NCI-H526 (cell line): Measurements from ENCODE around the gene DOCK1.

ENCODE experiments used
- DNase-seq, 2 experiments: peaks; one replicate each; lab custom pipeline; 2025; lab: John Stamatoyannopoulos, UW

DOCK1 gene

DNA sequence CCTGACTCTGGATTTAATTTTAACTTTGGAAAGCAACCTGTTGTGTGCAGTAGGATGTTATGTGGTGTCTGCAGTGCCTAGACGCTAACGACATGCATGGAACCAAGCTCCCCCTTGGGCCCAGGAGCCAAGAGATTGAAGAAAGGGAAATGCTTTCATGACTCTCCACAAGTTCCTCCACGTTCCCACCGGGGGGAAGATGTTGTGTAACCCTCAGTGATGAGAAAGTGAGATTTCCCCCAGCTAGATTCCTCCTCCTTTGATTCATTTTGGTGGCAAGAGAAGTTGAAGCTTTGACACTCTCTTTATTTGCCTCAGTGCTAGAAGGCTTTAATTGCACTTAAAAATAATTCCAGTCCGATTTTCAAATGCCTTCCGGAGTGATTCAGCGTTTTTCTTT is 449.0 kb downstream of the DOCK1 start:
- no peak for DNase-seq

DNA sequence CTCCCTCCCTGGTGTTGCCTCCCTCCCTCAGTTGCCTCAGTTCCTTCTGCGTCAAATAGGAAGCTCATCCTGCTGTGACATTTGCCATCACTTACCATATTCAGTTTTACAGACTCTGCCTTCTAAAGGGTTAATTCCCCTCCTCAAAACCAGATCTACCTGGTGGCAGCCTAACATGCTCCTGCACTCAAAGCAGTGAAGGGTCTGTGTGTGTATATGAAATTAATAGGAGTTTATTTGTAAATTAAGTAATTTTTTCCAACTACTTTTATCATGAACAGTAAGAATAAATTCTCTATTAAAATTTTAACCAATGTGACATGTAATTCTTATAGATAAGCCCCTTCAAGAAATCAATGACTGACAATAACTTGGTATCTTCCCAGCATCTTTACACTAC is 449.8 kb downstream of the DOCK1 start:
- peak in 1 of 2 experiments; percentile 5 for DNase-seq

DNA sequence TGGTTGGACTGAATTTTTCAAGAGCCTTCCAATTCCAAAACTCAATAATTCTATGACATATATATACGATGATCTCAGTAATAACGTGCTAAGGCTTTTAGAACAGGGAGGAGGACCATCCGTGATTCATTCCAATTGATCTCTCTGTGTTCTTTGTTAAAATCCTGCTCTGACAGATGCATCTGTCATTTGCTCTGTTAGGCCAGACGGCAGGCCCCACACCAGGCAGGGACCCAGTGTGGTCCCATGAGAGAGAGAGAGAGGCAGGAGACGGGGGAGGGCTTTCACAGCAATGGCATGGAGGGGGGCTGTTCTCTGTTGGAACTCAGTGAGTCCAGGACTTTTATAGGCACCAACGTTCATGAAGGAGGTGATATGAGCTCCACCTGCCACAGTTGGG is 451.1 kb downstream of the DOCK1 start:
- no peak for DNase-seq

DNA sequence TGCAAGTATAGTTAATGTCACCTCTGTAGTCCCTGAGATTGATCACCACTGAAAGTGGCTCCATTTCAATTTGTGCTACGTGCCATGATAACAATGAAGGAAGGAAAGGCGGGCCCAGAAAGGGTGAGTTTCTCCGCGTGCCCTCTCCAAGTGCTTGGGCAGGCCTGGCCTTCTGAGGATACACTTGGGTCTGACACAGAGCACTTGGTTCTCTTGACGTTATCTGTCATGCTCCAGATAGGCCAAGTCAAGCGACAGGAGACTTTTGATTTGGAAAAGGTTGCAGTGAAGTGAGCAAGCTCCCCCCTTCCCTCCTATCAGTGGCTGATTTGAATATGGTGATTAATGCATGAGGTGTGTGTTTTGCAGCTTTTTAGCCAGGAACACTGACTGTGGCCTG is 452.0 kb downstream of the DOCK1 start:
- DNase-seq: no peak

DNA sequence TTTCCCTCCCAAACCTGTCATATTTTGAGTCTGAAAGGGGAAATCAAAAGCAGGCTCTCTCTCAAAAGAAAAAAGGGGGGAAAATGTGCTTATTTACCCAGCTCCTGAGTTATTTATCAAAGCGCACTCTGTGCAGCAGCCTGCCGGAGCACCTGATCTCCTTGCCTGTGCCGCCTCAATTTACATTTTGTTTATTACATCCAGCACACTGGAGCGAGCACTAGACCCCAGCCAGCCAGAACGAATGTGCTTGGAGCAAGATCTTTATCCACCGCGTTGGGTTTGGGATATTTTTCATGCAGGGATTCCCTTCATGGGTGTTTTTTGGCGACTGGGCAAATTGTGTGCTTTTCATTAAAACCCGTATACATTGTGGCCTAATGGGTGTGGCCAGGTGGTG is 453.1 kb downstream of the DOCK1 start:
- DNase-seq: peak; percentile 10 to 64

DNA sequence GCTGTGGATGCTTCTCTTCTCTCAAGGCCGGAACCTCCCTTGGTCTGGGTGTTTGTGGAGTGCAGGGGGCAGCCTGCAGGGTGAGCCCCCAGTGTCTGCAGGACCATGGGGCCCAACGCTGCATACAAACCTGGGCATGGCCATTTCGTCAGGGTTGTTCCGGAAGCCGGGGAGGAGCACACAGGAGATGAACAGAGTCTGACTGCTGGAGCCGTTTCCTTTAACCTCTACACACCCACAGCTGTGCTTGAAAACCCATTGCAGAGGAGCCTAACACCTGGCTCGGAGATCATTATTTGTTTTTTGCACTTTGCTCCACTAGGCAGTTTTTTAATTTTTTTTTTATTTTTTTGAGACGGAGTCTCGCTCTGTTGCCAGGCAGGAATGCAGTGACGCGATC is 458.8 kb downstream of the DOCK1 start:
- no peak for DNase-seq

DNA sequence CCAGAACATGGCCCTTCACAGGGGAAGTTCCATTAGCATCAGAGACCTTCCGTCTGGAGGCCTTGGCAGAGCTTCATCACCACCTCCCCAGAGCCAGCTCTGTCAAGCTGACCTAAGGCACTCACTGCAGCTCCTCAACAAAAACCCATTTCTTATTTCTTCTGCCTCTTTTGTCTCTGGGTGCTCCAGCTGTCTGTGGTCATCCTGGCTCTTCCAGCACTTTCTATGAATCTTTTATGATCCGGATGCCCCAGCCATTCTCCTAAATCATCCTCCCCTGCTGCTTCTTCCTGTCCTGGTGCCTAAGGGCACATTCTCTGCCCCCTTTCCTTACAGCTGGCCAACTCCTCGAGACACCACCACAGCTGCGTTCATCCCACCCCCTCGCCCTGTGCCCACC is 462.9 kb downstream of the DOCK1 start:
- no peak for DNase-seq

DNA sequence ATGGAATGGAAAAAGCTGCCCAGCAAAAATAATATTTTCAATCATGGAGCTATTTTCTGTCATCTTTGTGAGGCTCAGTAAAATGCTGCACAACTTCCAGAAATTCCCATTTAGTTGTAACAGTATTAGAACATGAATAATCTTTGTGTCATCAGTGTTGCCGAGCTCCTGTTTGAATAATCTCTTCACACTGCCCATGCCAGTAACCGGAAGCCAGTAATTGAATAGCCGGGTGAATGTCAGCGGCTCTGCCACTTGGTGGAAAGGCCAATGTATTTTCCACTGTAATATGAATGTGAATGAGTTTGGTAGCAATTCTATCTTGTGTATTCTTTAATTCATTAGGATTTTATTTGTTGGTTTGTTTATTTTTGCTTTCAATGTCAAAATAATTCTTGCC is 463.7 kb downstream of the DOCK1 start:
- DNase-seq: no peak

DNA sequence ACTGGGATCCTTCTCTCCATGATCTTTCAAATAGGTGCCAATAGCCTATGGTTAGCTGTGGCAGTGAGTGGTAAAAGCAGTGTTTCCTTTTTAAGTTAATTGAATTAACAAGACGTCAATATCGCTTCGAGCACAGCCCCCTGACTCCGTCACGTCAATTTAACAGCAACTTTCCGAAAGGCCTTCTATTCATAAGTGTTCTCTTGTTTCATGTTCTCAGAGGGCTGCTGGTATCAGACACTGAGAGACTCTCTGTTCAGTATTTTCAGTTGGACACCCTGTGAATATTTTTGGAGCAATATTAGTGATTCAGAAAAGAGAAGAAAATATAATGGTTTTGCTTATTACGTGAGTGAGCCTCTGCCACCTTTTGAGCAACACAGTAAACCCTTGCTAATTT is 465.4 kb downstream of the DOCK1 start:
- no peak for DNase-seq

DNA sequence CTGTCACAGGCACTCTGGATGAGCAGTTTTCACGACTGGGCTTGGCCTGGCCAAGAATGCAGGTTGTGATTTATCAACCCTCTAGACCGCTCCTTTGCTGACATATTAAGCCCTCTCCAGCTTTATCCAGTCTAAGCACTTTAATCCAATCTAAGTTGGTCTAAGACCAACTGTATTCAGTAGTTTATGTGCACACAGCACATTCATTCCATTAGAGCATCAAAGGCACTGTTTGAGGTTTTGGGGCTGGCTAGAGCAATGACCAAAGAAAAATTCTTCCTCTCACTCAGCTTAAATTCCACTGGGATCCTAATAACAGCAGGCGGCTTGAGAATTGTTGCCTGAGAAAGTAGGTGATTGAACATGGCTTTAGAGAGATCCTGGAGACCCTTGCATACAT is 467.1 kb downstream of the DOCK1 start:
- no peak for DNase-seq

DNA sequence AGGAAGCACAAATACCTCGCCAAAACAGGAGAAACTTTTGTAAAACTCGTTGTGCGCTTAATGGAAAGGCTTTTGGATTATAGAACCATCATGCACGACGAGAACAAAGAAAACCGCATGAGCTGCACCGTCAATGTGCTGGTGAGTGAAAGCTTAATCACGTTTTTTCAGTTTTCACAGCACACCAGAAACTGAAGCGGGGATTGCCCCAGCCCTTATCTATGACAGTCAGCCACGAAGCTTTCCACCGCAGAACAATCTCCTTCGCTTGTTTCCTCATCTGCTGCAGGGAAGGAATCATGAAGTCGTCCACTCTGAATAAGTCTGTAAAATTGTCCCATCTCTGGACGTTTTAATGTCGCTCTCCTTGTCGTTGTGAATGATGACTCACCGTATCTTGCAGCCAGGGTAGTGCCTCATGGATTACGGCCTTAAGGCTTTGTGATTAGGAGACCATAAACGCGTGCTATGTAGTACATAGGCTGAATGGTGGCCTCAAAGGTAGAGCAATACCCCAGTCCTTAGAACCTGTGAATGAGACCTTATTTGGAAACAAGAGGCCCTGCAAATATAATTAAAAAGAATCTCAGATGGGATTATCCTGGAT is 468.9 kb downstream of the DOCK1 start:
- DNase-seq: no peak

DNA sequence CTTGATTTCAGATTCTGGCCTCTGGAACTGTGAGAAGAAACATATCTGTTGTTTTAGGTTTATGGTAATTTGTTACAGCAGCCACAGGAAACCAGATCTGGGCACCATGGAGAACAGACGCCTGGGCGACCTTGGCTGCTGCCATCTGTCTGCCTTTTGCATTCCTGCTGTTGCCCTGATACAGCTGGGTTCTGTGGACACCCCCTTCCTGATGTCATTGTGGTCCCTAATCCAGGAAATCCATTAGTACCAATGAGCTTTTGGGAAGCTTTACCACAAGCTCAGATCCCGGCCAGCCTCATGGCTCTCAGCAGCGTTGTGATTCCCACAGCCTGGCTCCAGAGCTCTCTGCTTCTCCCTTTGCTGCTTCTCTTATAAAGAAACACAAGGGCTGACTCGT is 469.7 kb downstream of the DOCK1 start:
- DNase-seq: no peak

DNA sequence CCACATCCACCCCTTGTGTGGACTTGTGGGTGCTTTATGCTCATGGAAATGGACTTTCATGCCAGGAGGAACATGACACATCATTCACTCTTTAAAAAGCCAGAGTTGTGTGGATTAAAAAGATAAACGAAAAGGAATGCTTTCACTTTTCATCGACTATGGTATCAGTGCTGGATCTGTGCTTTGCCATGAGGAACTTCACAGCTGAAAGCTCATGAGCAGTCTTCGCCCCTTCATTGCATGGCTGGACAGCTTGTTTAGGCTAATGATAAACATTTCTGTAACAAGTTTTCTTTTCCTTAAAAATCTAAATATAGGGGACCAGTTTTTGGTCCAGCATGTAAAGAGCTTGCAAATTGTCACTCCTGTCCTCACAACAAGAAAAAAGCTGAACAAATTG is 470.2 kb downstream of the DOCK1 start:
- no peak for DNase-seq

DNA sequence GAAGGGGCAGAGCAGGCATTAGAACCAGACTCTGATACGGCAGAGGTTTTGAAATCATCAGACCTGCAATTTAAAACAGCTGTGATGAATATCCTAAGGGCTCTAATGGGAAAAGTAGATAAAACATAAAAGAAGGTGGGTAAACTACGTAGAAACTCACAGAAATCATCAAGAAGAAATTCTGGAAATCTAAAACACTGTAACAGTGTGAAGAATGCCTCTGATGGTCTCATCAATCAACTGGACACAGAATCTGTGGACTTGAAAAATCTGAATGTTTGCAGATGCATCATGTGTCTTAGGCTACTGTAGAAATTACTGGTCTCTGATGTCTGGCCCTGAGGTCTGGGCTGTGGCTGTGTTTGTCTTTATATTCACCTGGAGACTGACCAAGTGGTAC is 470.8 kb downstream of the DOCK1 start:
- no peak for DNase-seq

DNA sequence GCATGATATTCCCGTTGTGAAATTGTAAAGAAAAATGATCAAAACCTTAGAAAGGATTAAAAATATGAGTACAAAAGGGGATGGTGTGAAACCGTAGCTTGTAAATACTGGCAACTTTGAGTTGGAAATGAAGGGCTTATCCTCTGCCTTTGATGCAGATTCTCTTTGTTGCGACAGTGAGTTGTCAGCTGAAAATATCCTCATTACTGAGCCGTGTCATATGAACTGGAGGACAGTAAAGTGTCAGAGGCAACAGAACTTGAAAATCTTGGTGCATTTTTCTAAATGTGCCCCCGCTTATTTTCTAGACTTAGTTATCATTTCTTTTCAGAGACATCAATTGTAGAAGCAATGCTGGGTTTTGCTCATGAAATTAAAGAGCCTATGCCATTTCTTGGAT is 473.4 kb downstream of the DOCK1 start:
- DNase-seq: no peak

DNA sequence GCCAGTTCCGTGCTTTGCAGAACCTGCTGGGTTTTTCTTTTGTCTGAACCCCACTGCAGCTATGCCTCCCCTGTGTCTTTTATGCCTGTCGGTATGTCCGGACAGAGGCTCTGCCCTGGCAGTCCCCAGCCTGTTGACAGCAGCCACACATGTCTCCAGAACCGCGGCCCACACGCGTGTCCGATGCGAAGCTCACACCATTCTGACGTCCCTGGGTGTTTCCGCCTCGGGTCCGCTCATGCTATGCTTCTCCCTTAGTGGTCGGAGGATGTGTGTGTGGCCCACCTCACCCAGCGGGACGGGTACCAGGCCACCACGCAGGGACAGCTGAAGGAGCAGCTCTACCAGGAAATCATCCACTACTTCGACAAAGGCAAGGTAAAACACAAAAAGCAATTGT is 479.3 kb downstream of the DOCK1 start:
- DNase-seq: no peak

DNA sequence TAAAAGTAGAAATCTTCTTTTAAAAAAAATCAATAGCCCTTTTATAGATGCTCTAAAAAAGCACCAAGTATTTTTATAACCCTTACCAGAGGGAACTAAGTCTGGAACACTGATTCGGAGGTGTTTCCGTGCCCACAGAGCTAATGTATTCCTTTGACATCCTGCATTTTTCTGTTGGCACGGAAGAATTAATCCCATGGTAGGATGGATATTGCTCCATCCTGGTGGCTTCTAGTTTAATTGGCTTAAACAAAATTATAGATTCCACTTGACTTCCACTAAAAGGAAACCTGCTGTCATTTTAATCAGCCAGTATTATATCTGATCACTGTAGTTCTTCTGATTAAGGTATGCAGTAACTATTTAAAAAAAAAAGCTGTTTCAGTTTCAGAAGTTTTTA is 479.8 kb downstream of the DOCK1 start:
- DNase-seq: no peak

DNA sequence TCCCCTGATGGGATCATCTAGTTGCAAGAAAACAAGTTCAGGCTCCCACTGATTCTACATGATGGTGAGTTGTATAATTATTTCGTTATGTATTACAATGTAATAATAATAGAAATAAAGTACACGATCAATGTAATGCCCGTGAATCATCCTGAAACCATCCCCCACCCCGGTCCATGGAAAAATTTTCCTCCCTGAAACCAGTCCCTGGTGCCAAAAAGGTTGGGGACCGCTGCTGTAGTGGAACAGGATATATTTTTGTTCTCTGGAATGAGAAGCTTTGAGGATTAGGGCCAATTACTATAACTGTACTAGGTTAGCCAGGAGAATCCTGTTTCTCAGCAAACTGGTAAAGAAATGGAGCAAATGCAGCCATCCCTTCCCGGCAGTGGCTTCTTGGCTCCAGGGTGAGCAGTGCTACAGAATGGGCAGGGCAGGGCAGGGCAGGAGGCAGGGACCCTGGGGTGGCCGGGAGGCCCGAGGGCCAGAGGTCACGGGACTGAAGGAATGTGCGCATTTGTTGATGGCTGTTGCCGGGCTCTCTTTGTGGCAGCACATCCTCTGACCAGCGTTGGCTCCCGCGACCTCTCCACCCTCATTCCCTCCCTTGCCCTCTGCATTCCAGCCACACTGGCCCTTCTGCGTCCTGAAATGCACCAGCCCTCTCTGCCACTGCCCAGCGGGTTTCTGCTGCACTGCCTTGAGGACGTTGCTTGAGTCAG is 481.5 kb downstream of the DOCK1 start:
- DNase-seq: no peak

DNA sequence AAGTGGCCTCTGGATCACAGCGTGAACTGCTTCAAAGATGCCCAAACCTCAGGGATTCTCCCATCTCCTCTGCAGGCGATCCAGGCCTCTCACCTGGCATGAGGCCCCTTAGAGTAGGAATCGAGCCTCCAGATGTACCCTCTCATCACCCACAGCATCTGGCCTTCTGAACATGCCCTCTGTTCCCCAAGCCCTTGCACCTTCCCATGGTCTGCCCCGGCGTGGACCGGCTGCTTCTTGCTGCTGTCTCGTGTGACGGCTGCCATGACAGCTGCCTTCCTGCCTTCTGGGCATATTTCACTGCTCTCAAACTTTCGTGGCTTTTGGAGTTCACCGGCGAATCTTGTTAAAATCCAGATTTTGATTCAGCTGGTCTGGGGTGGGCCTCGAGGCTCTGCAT is 486.6 kb downstream of the DOCK1 start:
- DNase-seq: no peak

DNA sequence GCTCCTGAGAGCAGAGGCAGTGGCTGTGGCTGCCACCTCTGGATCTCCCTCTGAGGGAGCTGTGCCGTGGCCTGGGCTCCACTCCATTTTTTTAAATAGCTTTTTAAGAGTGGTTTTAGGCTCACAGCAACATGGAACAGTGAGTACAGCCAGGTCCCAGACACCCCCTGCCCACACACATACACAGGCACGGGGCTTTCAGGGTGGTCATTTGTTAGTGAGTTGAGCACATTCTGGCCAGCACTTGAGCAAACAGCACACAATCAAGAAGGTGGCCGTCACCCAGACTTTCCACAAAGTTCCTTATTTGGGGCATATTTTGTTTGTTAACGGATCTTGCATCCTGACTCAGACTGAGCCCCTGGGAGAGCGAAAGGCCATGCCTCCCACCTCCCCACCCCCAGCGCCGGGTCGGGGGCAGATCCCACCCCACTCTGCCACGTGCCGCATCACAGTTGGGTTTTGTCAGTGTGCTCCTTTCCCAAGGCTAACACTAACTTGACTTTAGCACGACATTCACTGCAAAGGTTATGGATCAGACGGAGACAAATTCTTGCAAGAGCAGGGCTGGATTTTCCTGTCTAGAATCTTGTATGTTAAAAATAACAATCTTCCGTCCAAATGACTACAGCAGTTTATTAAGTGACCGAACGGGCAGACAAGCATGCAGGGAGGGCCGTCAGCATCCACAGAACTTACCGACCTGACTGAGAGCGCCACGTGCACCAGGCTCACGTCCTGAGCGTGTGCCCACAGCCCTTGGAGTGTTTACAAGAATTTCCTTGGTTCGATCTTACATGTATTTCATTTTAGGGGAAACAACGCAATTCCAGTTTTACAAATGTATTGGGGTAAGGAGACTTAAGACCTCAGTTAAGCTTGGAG is 487.4 kb downstream of the DOCK1 start:
- no peak for DNase-seq

DNA sequence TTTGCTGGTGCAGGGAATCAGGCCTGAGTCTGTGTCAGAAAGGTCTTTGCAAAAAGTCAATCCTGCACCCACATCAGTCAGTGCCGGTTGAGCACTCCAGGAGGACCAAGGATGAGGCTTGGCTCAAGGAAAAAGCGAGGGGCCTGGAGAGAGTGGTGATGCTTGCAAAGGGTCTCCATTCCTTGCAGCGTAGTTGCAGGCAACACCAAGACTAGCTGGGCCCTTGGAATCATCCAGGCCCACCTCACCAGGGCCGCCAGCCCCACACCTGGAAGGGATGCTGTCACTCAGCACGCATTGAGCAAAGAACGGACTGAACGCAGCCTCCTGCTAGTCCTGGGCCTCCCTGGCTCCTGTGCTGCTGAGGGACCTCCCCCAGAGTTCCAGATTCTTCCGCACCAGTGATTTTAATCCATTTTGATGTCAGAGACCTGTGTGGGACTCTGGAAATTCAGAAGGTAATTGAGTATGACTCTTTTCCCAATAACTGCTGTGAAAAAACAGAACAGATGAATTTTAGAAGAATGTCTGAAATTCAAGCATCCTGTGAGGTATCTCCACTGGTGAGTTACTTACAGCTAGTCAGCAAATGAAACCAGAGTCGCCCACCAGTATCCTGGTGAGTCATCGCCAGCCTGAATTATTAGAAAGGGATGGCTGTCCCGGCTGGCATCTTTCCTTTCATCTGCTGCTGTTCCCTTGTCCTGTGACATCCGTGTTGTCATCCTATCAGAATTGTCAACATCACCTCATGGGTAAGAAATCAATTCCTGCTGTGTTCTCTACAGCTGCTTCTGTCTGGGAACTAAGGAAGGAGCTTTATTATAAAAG is 493.1 kb downstream of the DOCK1 start:
- DNase-seq: no peak

DNA sequence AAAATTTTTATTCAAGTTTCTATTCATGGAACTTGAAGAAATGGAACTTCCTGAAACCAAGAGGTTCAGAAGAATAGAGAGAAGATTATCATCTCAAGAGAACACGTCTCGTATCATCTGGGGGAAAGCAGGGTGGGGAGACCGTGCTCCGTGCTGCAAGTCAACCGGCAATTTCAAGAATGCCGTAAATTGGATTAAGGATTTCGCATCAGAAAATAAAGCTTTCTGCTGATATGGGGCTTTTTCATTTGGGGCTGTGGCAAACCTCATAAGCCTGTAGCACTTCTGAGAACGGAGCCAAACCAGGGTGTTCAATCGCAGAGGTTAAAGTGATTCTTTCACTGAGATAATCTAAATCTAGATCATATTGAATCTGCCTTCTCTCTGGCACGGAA is 493.7 kb downstream of the DOCK1 start:
- no peak for DNase-seq
